GM15510 (cell line): ENCODE data around the gene TANGO2.

ENCODE experiments used
- POLR2A ChIP-seq: IDR thresholded peaks from 3 replicates; pipeline ENCODE4 v1.6.1; 2011; ENCODE audit warnings: borderline replicate concordance; ENCODE audit not compliant: insufficient read length; ENCODE audit errors: extremely low read depth

TANGO2 gene

GRCh38 chr22:19979712-19980493 lies 41.0 kb upstream of the TANGO2 start:
- no peak for TF ChIP-seq POLR2A

GRCh38 chr22:19980766-19981165 lies 40.1 kb upstream of the TANGO2 start:
- no peak for TF ChIP-seq POLR2A

- TF ChIP-seq POLR2A = no peak
Observed at GRCh38 chr22:19981171-19981960, 39.5 kb upstream of the TANGO2 start.

GRCh38 chr22:19981961-19982920 lies 38.7 kb upstream of the TANGO2 start:
- TF ChIP-seq POLR2A = no peak

GRCh38 chr22:19982991-19983578 lies 37.8 kb upstream of the TANGO2 start:
- TF ChIP-seq POLR2A = no peak

GRCh38 chr22:19983741-19984140 lies 37.2 kb upstream of the TANGO2 start:
- no peak for TF ChIP-seq POLR2A

GRCh38 chr22:19984201-19984753 lies 36.6 kb upstream of the TANGO2 start:
- TF ChIP-seq POLR2A = no peak

GRCh38 chr22:19984851-19985811 lies 35.8 kb upstream of the TANGO2 start:
- TF ChIP-seq POLR2A = no peak

- no peak for TF ChIP-seq POLR2A
Observed at GRCh38 chr22:19986011-19986409, 34.9 kb upstream of the TANGO2 start.

GRCh38 chr22:19986410-19987341 lies 34.2 kb upstream of the TANGO2 start:
- no peak for TF ChIP-seq POLR2A

- TF ChIP-seq POLR2A = no peak
Observed at GRCh38 chr22:19987394-19988306, 33.3 kb upstream of the TANGO2 start.

- no peak for TF ChIP-seq POLR2A
Observed at GRCh38 chr22:19988331-19988808, 32.5 kb upstream of the TANGO2 start.
